Keratinocyte (primary cell): ENCODE data around the gene SRGAP3. TPM values are rescaled to one million over a fixed set of nuclear protein-coding genes. Genes with fewer than 3 reads are reported as not detected.

ENCODE experiments used
- DNase-seq: peaks from one replicate; pipeline ENCODE4 v3.0.0-alpha.2; 2011; ENCODE audit warnings: low read depth, missing footprints, low spot score
- FAIRE-seq: peaks from 2 replicates; lab custom pipeline; 2011; peaks lifted over from hg19 to GRCh38; lab: Jason Lieb, UNC
- H2AFZ ChIP-seq: 2 replicates; pipeline ENCODE4 v1.6.0; 2012; ENCODE audit warnings: low read length, control low read depth, inconsistent platforms; ENCODE audit not compliant: control insufficient read depth
- H3K27ac ChIP-seq: 2 replicates; pipeline ENCODE4 v1.5.1; 2011; ENCODE audit warnings: low read length; ENCODE audit not compliant: control insufficient read depth, insufficient read depth
- H3K27me3 ChIP-seq: 3 replicates; pipeline ENCODE4 v1.6.0; 2011; ENCODE audit warnings: low read length; ENCODE audit not compliant: control insufficient read depth, insufficient read depth; ENCODE audit errors: extremely low read depth
- H3K36me3 ChIP-seq, 2 experiments: 2 replicates in 1 of 2; 3 replicates in 1 of 2; pipeline ENCODE4 v1.5.1; 2011; ENCODE audit warnings: low read length in 2 of 2, mild to moderate bottlenecking in 1 of 2; ENCODE audit not compliant: control insufficient read depth in 2 of 2, insufficient read depth in 2 of 2; ENCODE audit errors: extremely low read depth in 1 of 2
- H3K4me1 ChIP-seq: 3 replicates; pipeline ENCODE4 v1.5.1; 2011; ENCODE audit warnings: low read length; ENCODE audit not compliant: control insufficient read depth, insufficient read depth; ENCODE audit errors: extremely low read depth
- H3K4me2 ChIP-seq: 3 replicates; pipeline ENCODE4 v1.6.0; 2011; ENCODE audit warnings: low read depth, low read length; ENCODE audit not compliant: control insufficient read depth, insufficient read depth; ENCODE audit errors: extremely low read depth
- H3K4me3 ChIP-seq, 3 experiments: fragments of 200-600 bp in 1 of 3; sonication (generic) in 1 of 3; 2 replicates in 2 of 3; 3 replicates in 1 of 3; pipeline ENCODE4 v1.5.1; 2011 to 2016; ENCODE audit warnings: low read length in 3 of 3, mild to moderate bottlenecking in 3 of 3, control low read depth in 2 of 3, inconsistent platforms in 1 of 3, low read depth in 1 of 3, mixed read lengths in 1 of 3, mixed run types in 1 of 3, moderate library complexity in 1 of 3; ENCODE audit not compliant: control insufficient read depth in 2 of 3, insufficient read depth in 2 of 3; ENCODE audit errors: extremely low read depth in 1 of 3
- H3K79me2 ChIP-seq: 2 replicates; pipeline ENCODE4 v1.6.0; 2012; ENCODE audit warnings: low read length; ENCODE audit not compliant: control insufficient read depth, insufficient read depth
- H3K9ac ChIP-seq: 3 replicates; pipeline ENCODE4 v1.6.0; 2011; ENCODE audit warnings: low read length; ENCODE audit not compliant: control insufficient read depth, insufficient read depth; ENCODE audit errors: extremely low read depth
- H3K9me1 ChIP-seq: 3 replicates; pipeline ENCODE4 v1.6.0; 2011; ENCODE audit warnings: low read length; ENCODE audit not compliant: control insufficient read depth, insufficient read depth; ENCODE audit errors: extremely low read depth
- H3K9me3 ChIP-seq: 2 replicates; pipeline ENCODE4 v1.5.1; 2012; ENCODE audit warnings: low read depth, low read length; ENCODE audit not compliant: control insufficient read depth
- H4K20me1 ChIP-seq: 3 replicates; pipeline ENCODE4 v1.6.0; 2011; ENCODE audit warnings: low read length; ENCODE audit not compliant: control insufficient read depth, insufficient read depth; ENCODE audit errors: extremely low read depth
- CTCF ChIP-seq, 3 experiments: IDR thresholded peaks in 1 of 3; conservative IDR thresholded peaks in 1 of 3; optimal IDR thresholded peaks in 1 of 3; 2 replicates in 2 of 3; 3 replicates in 1 of 3; pipeline versions ENCODE3 to v1.5.1; 2011; ENCODE audit warnings: low read length in 3 of 3, mild to moderate bottlenecking in 3 of 3, moderate library complexity in 2 of 3, control low read depth in 1 of 3, inconsistent platforms in 1 of 3; ENCODE audit not compliant: insufficient read depth in 2 of 3; ENCODE audit errors: extremely low read depth in 1 of 3
- EZH2 ChIP-seq: IDR thresholded peaks from one replicate; pipeline ENCODE4 v1.6.1; 2012; ENCODE audit warnings: inconsistent platforms, mild to moderate bottlenecking, low read length, moderate library complexity
- dilution Hi-C: fragments of 300-500 bp; cut with MboI; formaldehyde crosslinking; loops from one replicate; pipeline ENCODE4 v1.7.0; 2020; ENCODE audit warnings: low sequenced_read_pairs; ENCODE audit not compliant: extremely low pct_ligation_motif_present
- polyA plus RNA-seq, 5 experiments: library from polyadenylated mRNA; depleted of rRNA in 3 of 5; stranded (reverse) in 3 of 5; stranded (forward) in 1 of 5; unstranded in 1 of 5; fragments of >200 nt; gene quantifications; 1 replicate in 1 of 5; 2 replicates in 3 of 5; 3 replicates in 1 of 5; pipeline versions ENCODE4 v1.2.1 to v1.2.3, GENCODE V29; 2011 to 2012; ENCODE audit warnings: missing spikeins in 2 of 5, low read depth in 1 of 5, low replicate concordance in 1 of 5

SRGAP3 gene
- polyA plus RNA-seq, 1 donor (not counting 4 experiments of a cell fraction or from before 2014, with no cell fraction given) = 7.2 TPM

DNA sequence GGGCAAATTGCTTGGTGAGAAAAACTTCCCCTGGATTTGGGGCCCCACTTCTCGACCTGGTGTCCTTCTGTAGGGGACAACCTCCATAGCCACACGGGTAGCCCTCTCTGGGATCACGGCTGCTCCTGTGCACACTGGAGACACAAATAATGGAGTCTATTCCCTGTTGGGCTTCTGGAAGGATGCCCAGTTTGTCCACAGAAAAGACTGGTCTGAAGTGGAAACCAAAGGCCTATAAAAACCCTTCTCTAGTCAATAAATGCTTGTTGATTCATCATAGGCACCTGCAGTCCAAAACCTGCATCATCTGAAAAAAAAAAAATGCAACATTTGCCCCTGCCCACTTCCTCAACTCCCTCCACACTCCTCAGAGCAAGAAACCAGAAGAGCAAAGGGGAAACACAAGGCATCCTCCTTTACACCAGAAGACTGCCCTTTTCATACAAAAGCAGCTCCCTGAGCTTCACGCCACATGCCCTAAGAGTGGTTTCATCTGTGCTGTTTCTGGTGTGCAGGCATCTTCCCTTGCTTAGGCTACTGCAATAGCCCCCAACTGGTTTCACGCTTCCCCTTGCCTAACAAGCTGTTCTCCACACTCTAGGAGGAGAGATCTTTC, 36.3 kb downstream of the SRGAP3 start:
- Histone ChIP-seq H3K27me3 (no peaks in the 10 kb centered on the region), H3K4me2 (no peak overlapping the region), H3K4me3 (no peak overlapping the region), H4K20me1 (no peaks in the 10 kb centered on the region), H3K9me1 (no peaks in the 10 kb centered on the region), H3K79me2 (peaks cover 21% of the 10 kb centered on the region), H3K4me1 (peaks cover 31% of the 10 kb centered on the region), H3K9me3 (no peaks in the 10 kb centered on the region), H3K9ac (no peak overlapping the region), H3K36me3 (peaks cover 0 to 2% of the 10 kb centered on the region in 2 experiments), H2AFZ (no peak overlapping the region), H3K27ac (no peak overlapping the region)
- no peak for FAIRE-seq
- DNase-seq = no peak
- dilution Hi-C loops = no loop called here
- TF ChIP-seq EZH2 (no peak), CTCF (optimal IDR thresholded peaks at IDR 0.05 in 1 of 3, IDR thresholded peaks at IDR 0.05 in 1 of 3, conservative IDR thresholded peaks at IDR 0.05 in 1 of 3; ENCODE audit: extremely low read depth in 1 of 3, insufficient read depth in 2 of 3, low read length in 3 of 3) (no peak)

DNA sequence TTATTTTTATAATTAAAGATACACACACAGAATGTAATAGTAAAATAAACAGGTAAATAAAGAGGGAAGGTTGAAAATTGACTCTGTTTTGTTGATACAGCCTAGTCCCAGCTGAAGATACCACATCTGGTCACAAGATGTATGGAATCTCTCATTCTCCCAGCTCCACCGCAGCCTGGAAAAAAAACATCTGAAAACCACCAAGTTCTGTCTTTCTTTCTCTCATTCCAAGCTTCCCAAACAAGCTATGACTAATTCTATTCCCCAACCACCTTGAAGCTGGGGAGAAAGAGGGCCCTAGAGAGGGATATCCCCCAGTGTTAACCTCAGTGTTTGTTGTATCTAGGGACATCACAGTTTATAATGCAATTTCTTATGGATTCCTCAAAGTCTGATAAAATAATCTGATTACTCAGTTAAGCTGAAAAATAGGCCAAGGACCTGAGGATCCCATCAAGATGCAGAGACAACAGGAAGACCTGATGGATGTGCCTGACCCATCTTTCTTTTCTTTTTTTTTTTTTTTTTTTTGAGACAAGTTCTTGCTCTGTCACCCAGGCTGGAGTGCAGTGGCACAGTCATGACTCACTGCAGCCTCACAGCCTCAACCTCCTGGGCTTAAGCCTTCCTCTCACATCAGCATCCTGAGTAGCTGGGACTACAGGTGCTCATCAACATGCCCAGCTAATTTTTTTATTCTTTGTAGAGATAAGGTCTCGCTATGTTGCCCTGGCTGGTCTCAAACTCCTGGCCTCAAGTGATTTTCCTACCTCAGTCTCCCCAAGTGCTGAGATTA, 38.1 kb downstream of the SRGAP3 start:
- no peak overlapping the region for H2AFZ ChIP-seq
- no peaks in the 10 kb centered on the region for H4K20me1 ChIP-seq
- no peak overlapping the region for H3K4me2 ChIP-seq
- peaks cover 22% of the 10 kb centered on the region for H3K4me1 ChIP-seq
- H3K27ac ChIP-seq = peak overlapping the region; percentile 21
- no peak overlapping the region for H3K9ac ChIP-seq
- no peak for FAIRE-seq
- no peak for DNase-seq
- H3K4me3 ChIP-seq = no peak overlapping the region
- H3K9me1 ChIP-seq = no peaks in the 10 kb centered on the region
- H3K79me2 ChIP-seq = peaks cover 22% of the 10 kb centered on the region
- H3K27me3 ChIP-seq = no peaks in the 10 kb centered on the region
- no peak for TF ChIP-seq CTCF (optimal IDR thresholded peaks at IDR 0.05 in 1 of 3, IDR thresholded peaks at IDR 0.05 in 1 of 3, conservative IDR thresholded peaks at IDR 0.05 in 1 of 3; ENCODE audit: extremely low read depth in 1 of 3, insufficient read depth in 2 of 3, low read length in 3 of 3)
- no peak for TF ChIP-seq EZH2
- dilution Hi-C loops = no loop called here
- peaks cover 0 to 3% of the 10 kb centered on the region in 2 experiments for H3K36me3 ChIP-seq
- no peaks in the 10 kb centered on the region for H3K9me3 ChIP-seq
